OCI-LY1 (cell line): ENCODE results near the gene HYAL2.

ENCODE experiments used
- CTCF ChIP-seq: fragments of 200-600 bp; sonication (generic), shearing (Covaris generic); IDR thresholded peaks from 2 replicates; pipeline ENCODE4 v1.5.1; 2017; ENCODE audit warnings: mild to moderate bottlenecking, antibody characterized with exemption, low read length, moderate library complexity, mixed read lengths
- EZH2 ChIP-seq: fragments of 200-600 bp; sonication (generic), shearing (Covaris generic); IDR thresholded peaks from 2 replicates; pipeline ENCODE4 v1.8.0; 2017; ENCODE audit warnings: borderline replicate concordance, mixed run types, mild to moderate bottlenecking, antibody characterized with exemption, low read length, moderate library complexity, mixed read lengths

- no peak for TF ChIP-seq CTCF
- no peak for TF ChIP-seq EZH2
These were observed 601 bp upstream of the HYAL2 start for GRCh38 chr3:50323092-50323600.
